Trophoblast cell (in vitro differentiated cells and primary cell): ENCODE measurements around the gene PIK3R5.
"Not testable (repeated sequence)": the region's sequence is repeated elsewhere in the genome, so short reads cannot be mapped to it uniquely, and the experiment has no call there.

Experiments
- DNase-seq, 2 donors: peaks; one replicate each; pipeline ENCODE4 v3.0.0-alpha.2; 2016
- H2AFZ ChIP-seq: 2 replicates; pipeline ENCODE4 v1.6.1; 2013; ENCODE audit warnings: low read length, moderate library complexity, mild to moderate bottlenecking; ENCODE audit not compliant: insufficient read depth, poor library complexity
- H2AK5ac ChIP-seq: 2 replicates; pipeline ENCODE4 v1.6.1; 2013; ENCODE audit warnings: mild to moderate bottlenecking, low read length
- H2BK120ac ChIP-seq: 2 replicates; pipeline ENCODE4 v1.6.1; 2013; ENCODE audit warnings: low read length, mild to moderate bottlenecking, moderate library complexity; ENCODE audit not compliant: insufficient read depth, poor library complexity
- H2BK12ac ChIP-seq: 2 replicates; pipeline ENCODE4 v1.6.1; 2013; ENCODE audit warnings: mild to moderate bottlenecking, low read length, moderate library complexity
- H2BK5ac ChIP-seq: 2 replicates; pipeline ENCODE4 v1.6.1; 2013; ENCODE audit warnings: low read length, low read depth, moderate library complexity, mild to moderate bottlenecking; ENCODE audit not compliant: poor library complexity
- H3K14ac ChIP-seq: 2 replicates; pipeline ENCODE4 v1.6.1; 2013; ENCODE audit warnings: mild to moderate bottlenecking, low read length
- H3K18ac ChIP-seq: 2 replicates; pipeline ENCODE4 v1.6.1; 2013; ENCODE audit warnings: mild to moderate bottlenecking, low read length
- H3K23ac ChIP-seq: 2 replicates; pipeline ENCODE4 v1.6.1; 2013; ENCODE audit warnings: low read length
- H3K27ac ChIP-seq: 2 replicates; pipeline ENCODE4 v1.5.1; 2013; ENCODE audit warnings: low read depth, mild to moderate bottlenecking, inconsistent platforms, low read length, moderate library complexity
- H3K27me3 ChIP-seq: 2 replicates; pipeline ENCODE4 v1.6.1; 2013; ENCODE audit warnings: inconsistent platforms, mild to moderate bottlenecking, low read length, moderate library complexity; ENCODE audit not compliant: insufficient read depth
- H3K36me3 ChIP-seq, 2 experiments: 1 replicate in 1 of 2; 2 replicates in 1 of 2; pipeline ENCODE4 v1.6.1; 2013; ENCODE audit warnings: low read length in 2 of 2, mild to moderate bottlenecking in 2 of 2, moderate library complexity in 1 of 2; ENCODE audit not compliant: insufficient read depth in 2 of 2, control insufficient read depth in 1 of 2
- H3K4ac ChIP-seq: 2 replicates; pipeline ENCODE4 v1.6.1; 2013; ENCODE audit warnings: low read depth, mild to moderate bottlenecking, low read length, moderate library complexity
- H3K4me1 ChIP-seq, 2 experiments: 1 replicate in 1 of 2; 2 replicates in 1 of 2; pipeline ENCODE4 v1.6.1; 2013; ENCODE audit warnings: low read length in 2 of 2, mild to moderate bottlenecking in 2 of 2, moderate library complexity in 1 of 2; ENCODE audit not compliant: insufficient read depth in 2 of 2, control insufficient read depth in 1 of 2
- H3K4me2 ChIP-seq: 2 replicates; pipeline ENCODE4 v1.6.1; 2013; ENCODE audit warnings: inconsistent platforms, mild to moderate bottlenecking, low read length, moderate library complexity
- H3K4me3 ChIP-seq: 2 replicates; pipeline ENCODE4 v1.5.1; 2013; ENCODE audit warnings: mild to moderate bottlenecking, low read depth, low read length, inconsistent platforms
- H3K79me1 ChIP-seq: one replicate; pipeline ENCODE4 v1.6.1; 2013; ENCODE audit warnings: low read length
- H3K79me2 ChIP-seq: 2 replicates; pipeline ENCODE4 v1.6.1; 2013; ENCODE audit warnings: low read length, mild to moderate bottlenecking; ENCODE audit not compliant: control insufficient read depth, insufficient read depth, poor library complexity
- H3K9ac ChIP-seq: 2 replicates; pipeline ENCODE4 v1.6.1; 2013; ENCODE audit warnings: mild to moderate bottlenecking, low read length
- H3K9me3 ChIP-seq: 2 replicates; pipeline ENCODE4 v1.6.1; 2013; ENCODE audit warnings: low read depth, mild to moderate bottlenecking, control low read depth, inconsistent platforms, low read length; ENCODE audit not compliant: insufficient read depth
- H4K12ac ChIP-seq: 2 replicates; pipeline ENCODE4 v1.6.1; 2013; ENCODE audit warnings: low read depth, mild to moderate bottlenecking, low read length, moderate library complexity
- H4K8ac ChIP-seq: 2 replicates; pipeline ENCODE4 v1.6.1; 2013; ENCODE audit warnings: low read depth, mild to moderate bottlenecking, low read length, moderate library complexity
- H4K91ac ChIP-seq: one replicate; pipeline ENCODE4 v1.6.1; 2013; ENCODE audit warnings: low read depth, mild to moderate bottlenecking, low read length, moderate library complexity
- WGBS: extraction: QIAGEN DNeasy Blood & Tissue Kit; methylation state at CpG from one replicate; pipeline ENCODE4 v1.1.7; 2013; ENCODE audit warnings: missing lambda C conversion rate; ENCODE audit not compliant: insufficient read length, insufficient coverage; ENCODE audit errors: extremely low coverage; 5-methylcytosine and 5-hydroxymethylcytosine counted together

The PIK3R5 gene

GRCh38 chr17:8885163-8885966, 80.1 kb downstream of the PIK3R5 start:
- WGBS: no CpG with 5 or more reads among the region's 30 CpGs
- H3K18ac ChIP-seq: not testable (repeated sequence)

GRCh38 chr17:8884336-8884990, 81.0 kb downstream of the PIK3R5 start:
- Histone ChIP-seq H2AK5ac (no peak overlapping the region), H3K27ac (no peak overlapping the region), H3K4me1 (no peaks in the 10 kb centered on the region), H4K8ac (no peak overlapping the region), H3K79me2 (no peaks in the 10 kb centered on the region), H3K79me1 (no peaks in the 10 kb centered on the region), H3K23ac (no peak overlapping the region), H2BK120ac (no peak overlapping the region), H3K9ac (no peak overlapping the region), H3K9me3 (peaks cover 3% of the 10 kb centered on the region), H3K36me3 (no peaks in the 10 kb centered on the region), H3K4me2 (no peak overlapping the region), H3K18ac (no peak overlapping the region), H3K4me3 (no peak overlapping the region), H3K4ac (no peak overlapping the region), H4K91ac (no peak overlapping the region), H3K27me3 (no peaks in the 10 kb centered on the region), H2AFZ (no peak overlapping the region), H4K12ac (no peak overlapping the region), H2BK12ac (no peak overlapping the region), H2BK5ac (no peak overlapping the region), H3K14ac (no peak overlapping the region)
- DNase-seq: no peak
- no CpG with 5 or more reads among the region's 16 CpGs for WGBS

More at GRCh38 chr17:8885163-8885966, 80.1 kb downstream of the PIK3R5 start:
- not testable (repeated sequence) for H3K14ac ChIP-seq, H3K36me3 ChIP-seq, H4K91ac ChIP-seq, H2BK12ac ChIP-seq, H3K4me2 ChIP-seq, H4K12ac ChIP-seq, H3K79me1 ChIP-seq, H3K27ac ChIP-seq, H2BK120ac ChIP-seq, H3K4ac ChIP-seq, DNase-seq, H3K9me3 ChIP-seq, H2BK5ac ChIP-seq, H2AFZ ChIP-seq, H4K8ac ChIP-seq, H3K23ac ChIP-seq, H3K4me3 ChIP-seq, H3K79me2 ChIP-seq, H3K9ac ChIP-seq, H3K27me3 ChIP-seq, H2AK5ac ChIP-seq, H3K4me1 ChIP-seq

GRCh38 chr17:8883353-8883752, 82.2 kb downstream of the PIK3R5 start:
- no CpG with 5 or more reads among the region's 4 CpGs for WGBS
- H3K4me2 ChIP-seq: no peak overlapping the region
- H3K14ac ChIP-seq: no peak overlapping the region
- H3K4ac ChIP-seq: no peak overlapping the region
- H3K36me3 ChIP-seq: no peaks in the 10 kb centered on the region
- no peak for DNase-seq
- no peak overlapping the region for H3K23ac ChIP-seq
- H4K91ac ChIP-seq: no peak overlapping the region
- H2BK5ac ChIP-seq: no peak overlapping the region
- H2BK12ac ChIP-seq: no peak overlapping the region
- no peaks in the 10 kb centered on the region for H3K4me1 ChIP-seq
- H4K8ac ChIP-seq: no peak overlapping the region
- H3K79me1 ChIP-seq: no peaks in the 10 kb centered on the region
- no peaks in the 10 kb centered on the region for H3K79me2 ChIP-seq
- H2AFZ ChIP-seq: no peak overlapping the region
- H2AK5ac ChIP-seq: no peak overlapping the region
- H3K27me3 ChIP-seq: no peaks in the 10 kb centered on the region
- H3K9me3 ChIP-seq: peaks cover 2% of the 10 kb centered on the region
- no peak overlapping the region for H2BK120ac ChIP-seq
- no peak overlapping the region for H3K9ac ChIP-seq
- no peak overlapping the region for H3K4me3 ChIP-seq
- H3K27ac ChIP-seq: no peak overlapping the region
- no peak overlapping the region for H3K18ac ChIP-seq
- H4K12ac ChIP-seq: no peak overlapping the region

- H3K27me3 ChIP-seq: no peaks in the 10 kb centered on the region
- no peak overlapping the region for H3K9ac ChIP-seq
- H4K91ac ChIP-seq: no peak overlapping the region
- H4K12ac ChIP-seq: no peak overlapping the region
- DNase-seq: no peak
- H3K4me1 ChIP-seq: no peaks in the 10 kb centered on the region
- no peak overlapping the region for H2AK5ac ChIP-seq
- H3K9me3 ChIP-seq: no peaks in the 10 kb centered on the region
- no peaks in the 10 kb centered on the region for H3K79me2 ChIP-seq
- no peak overlapping the region for H3K27ac ChIP-seq
- H3K4me2 ChIP-seq: no peak overlapping the region
- H2BK120ac ChIP-seq: no peak overlapping the region
- H3K14ac ChIP-seq: no peak overlapping the region
- H4K8ac ChIP-seq: no peak overlapping the region
- H2BK12ac ChIP-seq: no peak overlapping the region
- H2BK5ac ChIP-seq: no peak overlapping the region
- no peaks in the 10 kb centered on the region for H3K79me1 ChIP-seq
- no peak overlapping the region for H3K4me3 ChIP-seq
- H3K18ac ChIP-seq: no peak overlapping the region
- H3K4ac ChIP-seq: no peak overlapping the region
- no CpG with 5 or more reads among the region's 7 CpGs for WGBS
- H3K36me3 ChIP-seq: no peaks in the 10 kb centered on the region
- H2AFZ ChIP-seq: no peak overlapping the region
- H3K23ac ChIP-seq: no peak overlapping the region
Measured at GRCh38 chr17:8881606-8882005, 83.9 kb downstream of the PIK3R5 start.
